ENCODE results near the gene FYN.

Gene FYN

DNA sequence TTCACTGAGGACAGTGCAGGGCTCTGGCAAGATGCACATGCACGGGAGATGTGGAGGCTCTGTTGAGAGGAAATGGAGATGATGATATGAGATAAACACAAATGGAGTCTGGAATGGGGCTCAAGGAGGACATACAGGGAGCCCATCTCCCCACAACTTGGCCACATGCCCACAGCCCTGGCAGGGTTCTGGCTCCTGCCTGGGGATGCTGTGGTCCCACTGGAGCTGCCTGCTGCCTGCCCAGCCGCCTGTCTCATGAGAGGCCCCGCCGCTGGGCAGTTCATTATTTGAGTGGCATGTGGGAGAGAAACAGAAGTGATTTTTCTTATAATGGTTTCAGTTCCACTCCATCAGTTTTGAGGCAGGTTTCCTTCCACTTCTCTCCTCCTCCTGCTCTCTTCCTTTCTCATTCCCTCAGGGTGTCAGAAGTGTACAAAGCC lies 134.0 kb downstream of the FYN start:
- Histone ChIP-seq H3K36me3 (ENCODE audit: control insufficient read depth in 1 of 2, insufficient read depth in 2 of 2, low read length in 2 of 2) (no peaks in the 10 kb centered on the region), H3K27me3 (ENCODE audit: low read depth, low read length) (no peaks in the 10 kb centered on the region), H3K4me1 (ENCODE audit: control insufficient read depth in 1 of 2, insufficient read depth in 2 of 2, low read length in 2 of 2) (peaks cover 0 to 26% of the 10 kb centered on the region in 2 donors), H3K9me3 (ENCODE audit: control insufficient read depth in 1 of 2, low read length in 2 of 2) (no peaks in the 10 kb centered on the region), H3K27ac (ENCODE audit: low read length) (no peak overlapping the region), H3K4me3 (ENCODE audit: low read depth in 1 of 2, low read length in 2 of 2) (no peak overlapping the region)

DNA sequence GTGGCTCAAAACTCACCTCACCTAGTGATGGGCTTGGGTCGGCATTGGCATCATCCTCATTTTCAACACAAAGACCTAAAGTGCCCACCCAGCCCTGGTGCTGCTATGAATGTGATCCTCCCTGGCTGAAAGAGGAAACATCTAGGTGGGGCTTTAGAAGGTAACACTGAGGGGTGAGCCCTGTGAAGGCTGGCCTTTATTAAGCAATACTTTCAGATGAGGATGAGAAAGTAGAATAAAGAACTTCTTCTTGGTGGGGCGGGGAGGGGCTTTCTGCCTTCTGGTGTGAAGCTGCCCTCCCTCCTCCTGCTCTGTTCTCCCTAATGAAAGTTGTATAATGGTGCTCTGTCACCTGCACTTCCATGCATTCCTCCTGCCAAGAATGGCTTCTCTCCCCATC lies 134.6 kb downstream of the FYN start:
- Histone ChIP-seq H3K27ac (ENCODE audit: low read length) (no peak overlapping the region), H3K4me1 (ENCODE audit: control insufficient read depth in 1 of 2, insufficient read depth in 2 of 2, low read length in 2 of 2) (peaks cover 0 to 20% of the 10 kb centered on the region in 2 donors), H3K4me3 (ENCODE audit: low read depth in 1 of 2, low read length in 2 of 2) (no peak overlapping the region), H3K9me3 (ENCODE audit: control insufficient read depth in 1 of 2, low read length in 2 of 2) (no peaks in the 10 kb centered on the region), H3K27me3 (ENCODE audit: low read depth, low read length) (no peaks in the 10 kb centered on the region), H3K36me3 (ENCODE audit: control insufficient read depth in 1 of 2, insufficient read depth in 2 of 2, low read length in 2 of 2) (no peaks in the 10 kb centered on the region)

DNA sequence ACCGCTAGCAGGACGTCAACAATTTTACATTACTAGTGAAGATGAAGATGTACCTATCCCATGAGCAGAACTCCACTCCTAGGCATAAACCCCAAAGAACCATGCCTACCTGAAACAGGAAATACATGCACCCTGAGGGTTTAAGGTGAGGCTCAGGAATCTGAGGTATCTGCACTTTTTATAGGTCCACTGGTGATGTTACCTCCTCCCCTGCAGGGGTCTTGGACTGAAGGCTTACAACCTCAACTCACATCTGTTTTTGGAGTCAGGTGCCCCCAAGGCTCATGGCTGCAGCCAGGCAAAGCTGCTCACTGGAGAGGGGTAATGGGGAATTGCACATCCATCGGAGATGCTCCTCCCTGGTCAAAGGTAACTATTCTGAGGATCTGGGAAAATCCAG lies 135.1 kb downstream of the FYN start:
- Histone ChIP-seq H3K4me1 (ENCODE audit: control insufficient read depth in 1 of 2, insufficient read depth in 2 of 2, low read length in 2 of 2) (peaks cover 0 to 15% of the 10 kb centered on the region in 2 donors), H3K36me3 (ENCODE audit: control insufficient read depth in 1 of 2, insufficient read depth in 2 of 2, low read length in 2 of 2) (no peaks in the 10 kb centered on the region), H3K4me3 (ENCODE audit: low read depth in 1 of 2, low read length in 2 of 2) (no peak overlapping the region), H3K27me3 (ENCODE audit: low read depth, low read length) (no peaks in the 10 kb centered on the region), H3K9me3 (ENCODE audit: control insufficient read depth in 1 of 2, low read length in 2 of 2) (no peaks in the 10 kb centered on the region), H3K27ac (ENCODE audit: low read length) (no peak overlapping the region)

DNA sequence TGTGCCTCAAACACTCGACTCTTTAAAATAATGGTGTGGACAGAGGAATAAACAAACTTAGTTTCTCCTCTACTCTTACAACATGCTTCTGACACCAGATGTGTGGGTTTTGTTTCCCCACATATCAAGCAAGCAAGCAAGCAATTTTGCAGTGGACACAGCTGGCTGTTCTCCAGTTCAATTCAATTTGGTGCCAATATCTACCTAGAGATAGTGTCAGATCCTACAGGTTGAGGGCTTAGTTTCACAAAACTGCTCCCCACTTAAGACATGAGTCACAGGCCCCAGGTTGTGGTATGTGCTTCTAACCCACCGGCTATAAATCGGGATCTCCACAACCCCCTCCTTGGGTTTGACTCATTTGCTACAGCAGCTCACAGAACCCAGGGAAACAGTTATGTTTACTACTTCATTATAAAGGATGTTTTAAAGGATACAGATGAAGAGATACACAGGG lies 136.2 kb downstream of the FYN start:
- H3K27ac ChIP-seq (ENCODE audit: low read length), result no peak overlapping the region
- H3K27me3 ChIP-seq (ENCODE audit: low read depth, low read length), result no peaks in the 10 kb centered on the region
- no peaks in the 10 kb centered on the region for H3K36me3 ChIP-seq (ENCODE audit: control insufficient read depth in 1 of 2, insufficient read depth in 2 of 2, low read length in 2 of 2)
- no peak overlapping the region for H3K4me3 ChIP-seq (ENCODE audit: low read depth in 1 of 2, low read length in 2 of 2)
- peaks cover 0 to 15% of the 10 kb centered on the region in 2 donors for H3K4me1 ChIP-seq (ENCODE audit: control insufficient read depth in 1 of 2, insufficient read depth in 2 of 2, low read length in 2 of 2)
- peaks cover 4 to 5% of the 10 kb centered on the region in 2 donors for H3K9me3 ChIP-seq (ENCODE audit: control insufficient read depth in 1 of 2, low read length in 2 of 2)

DNA sequence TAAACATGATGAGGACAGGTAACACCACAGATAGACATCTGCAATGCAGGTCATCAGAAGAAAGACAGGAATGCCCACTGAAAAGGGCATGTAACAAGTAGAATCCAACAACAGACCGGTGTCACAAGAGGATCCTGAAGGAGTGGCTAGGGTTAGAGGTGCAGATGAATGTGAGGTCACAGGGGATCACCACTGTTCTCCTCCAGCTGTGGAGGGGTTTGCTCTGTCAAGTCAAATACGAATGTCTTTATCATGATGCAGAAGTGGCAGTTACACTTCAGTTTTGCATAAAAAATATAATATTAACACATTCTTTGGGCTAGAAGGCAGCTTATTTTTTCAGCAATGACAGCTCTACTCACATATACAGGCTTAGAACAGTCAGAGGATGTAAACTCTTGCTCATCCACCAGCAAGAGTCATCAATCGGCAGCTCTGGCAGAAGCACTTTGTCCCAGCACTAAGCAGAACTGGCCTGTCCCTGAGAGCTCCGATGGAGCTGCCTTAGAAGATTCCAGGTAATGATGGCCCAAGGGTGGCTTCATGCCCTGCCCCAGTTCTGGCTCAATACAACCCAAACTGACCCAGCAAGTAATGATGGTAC lies 137.1 kb downstream of the FYN start:
- H3K27ac ChIP-seq (ENCODE audit: low read length), result no peak overlapping the region
- no peak overlapping the region for H3K4me3 ChIP-seq (ENCODE audit: low read depth in 1 of 2, low read length in 2 of 2)
- peaks cover 4 to 5% of the 10 kb centered on the region in 2 donors for H3K9me3 ChIP-seq (ENCODE audit: control insufficient read depth in 1 of 2, low read length in 2 of 2)
- no peaks in the 10 kb centered on the region for H3K27me3 ChIP-seq (ENCODE audit: low read depth, low read length)
- no peaks in the 10 kb centered on the region for H3K36me3 ChIP-seq (ENCODE audit: control insufficient read depth in 1 of 2, insufficient read depth in 2 of 2, low read length in 2 of 2)
- H3K4me1 ChIP-seq (ENCODE audit: control insufficient read depth in 1 of 2, insufficient read depth in 2 of 2, low read length in 2 of 2), result peaks cover 0 to 15% of the 10 kb centered on the region in 2 donors

DNA sequence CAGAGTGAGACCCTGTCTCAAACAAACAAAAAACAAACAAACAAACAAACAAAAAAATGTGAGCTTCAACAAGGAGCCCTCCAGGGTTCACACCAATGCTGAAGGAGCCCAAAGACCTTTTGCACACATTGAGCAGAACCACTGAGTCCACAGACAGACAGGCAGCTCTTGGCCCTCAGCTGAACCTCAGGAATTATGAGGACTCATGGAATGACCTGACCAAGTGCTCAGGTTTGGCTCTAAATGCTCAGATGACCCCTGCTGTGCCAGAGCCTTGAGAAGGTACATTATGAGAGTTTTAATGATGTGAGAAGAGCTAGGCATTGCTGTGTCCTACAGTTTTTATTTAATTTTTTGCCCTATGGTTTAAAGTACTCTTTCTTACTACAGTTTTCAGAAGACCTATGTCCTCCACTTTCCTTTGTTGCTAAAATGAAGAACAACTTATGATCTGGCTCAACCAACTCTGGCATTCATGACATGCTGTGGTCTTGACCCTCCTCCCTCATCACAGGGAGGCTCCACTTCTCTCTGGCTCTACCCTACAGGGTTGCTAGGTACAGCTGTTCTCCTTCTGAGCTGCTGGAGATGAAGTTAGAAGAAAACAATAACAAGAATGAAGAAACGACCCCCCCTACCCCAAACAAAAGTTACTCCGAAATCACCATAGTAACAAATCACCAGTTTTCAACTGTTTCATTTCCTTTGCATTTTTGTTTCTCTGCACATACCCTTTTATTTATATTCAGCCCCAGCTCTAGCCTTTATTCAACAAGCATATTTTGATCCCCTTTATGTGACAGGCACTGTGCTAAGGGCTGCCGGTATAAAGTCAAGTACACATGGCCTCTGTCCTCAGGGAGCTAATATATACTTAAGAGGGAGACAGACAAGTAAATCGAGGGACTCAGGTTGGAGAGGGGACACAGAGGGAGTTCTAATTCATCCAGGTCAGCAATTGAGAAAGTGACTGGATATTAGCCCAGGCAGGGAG lies 138.9 kb downstream of the FYN start:
- no peaks in the 10 kb centered on the region for H3K27me3 ChIP-seq (ENCODE audit: low read depth, low read length)
- no peak overlapping the region for H3K4me3 ChIP-seq (ENCODE audit: low read depth in 1 of 2, low read length in 2 of 2)
- H3K27ac ChIP-seq (ENCODE audit: low read length), result no peak overlapping the region
- H3K9me3 ChIP-seq (ENCODE audit: control insufficient read depth in 1 of 2, low read length in 2 of 2), result peaks cover 4 to 5% of the 10 kb centered on the region in 2 donors
- no peaks in the 10 kb centered on the region for H3K36me3 ChIP-seq (ENCODE audit: control insufficient read depth in 1 of 2, insufficient read depth in 2 of 2, low read length in 2 of 2)
- peaks cover 0 to 15% of the 10 kb centered on the region in 2 donors for H3K4me1 ChIP-seq (ENCODE audit: control insufficient read depth in 1 of 2, insufficient read depth in 2 of 2, low read length in 2 of 2)

DNA sequence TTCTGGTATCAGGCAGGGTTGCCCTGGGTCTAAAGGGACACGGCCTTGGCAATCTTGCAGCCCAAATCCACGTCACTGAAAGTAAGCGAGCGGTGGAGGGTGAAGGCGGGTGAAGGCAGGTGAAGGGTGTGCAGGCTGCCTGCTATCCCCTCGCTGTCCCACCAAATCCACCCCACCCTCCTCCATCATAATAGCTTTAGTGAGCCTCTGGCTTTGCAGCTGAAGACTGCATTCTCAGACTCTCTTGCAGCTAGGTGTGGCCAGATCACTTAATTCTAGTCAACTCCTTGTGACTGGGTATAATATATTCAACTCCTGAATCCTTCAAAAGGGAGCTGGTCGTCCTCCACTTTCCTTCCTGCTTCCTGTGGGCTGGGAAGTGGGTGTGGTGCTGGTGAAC lies 140.9 kb downstream of the FYN start:
- Histone ChIP-seq H3K27ac (ENCODE audit: low read length) (no peak overlapping the region), H3K36me3 (ENCODE audit: control insufficient read depth in 1 of 2, insufficient read depth in 2 of 2, low read length in 2 of 2) (no peaks in the 10 kb centered on the region), H3K27me3 (ENCODE audit: low read depth, low read length) (no peaks in the 10 kb centered on the region), H3K4me3 (ENCODE audit: low read depth in 1 of 2, low read length in 2 of 2) (no peak overlapping the region), H3K4me1 (ENCODE audit: control insufficient read depth in 1 of 2, insufficient read depth in 2 of 2, low read length in 2 of 2) (peaks cover 0 to 15% of the 10 kb centered on the region in 2 donors), H3K9me3 (ENCODE audit: control insufficient read depth in 1 of 2, low read length in 2 of 2) (peaks cover 4 to 5% of the 10 kb centered on the region in 2 donors)

DNA sequence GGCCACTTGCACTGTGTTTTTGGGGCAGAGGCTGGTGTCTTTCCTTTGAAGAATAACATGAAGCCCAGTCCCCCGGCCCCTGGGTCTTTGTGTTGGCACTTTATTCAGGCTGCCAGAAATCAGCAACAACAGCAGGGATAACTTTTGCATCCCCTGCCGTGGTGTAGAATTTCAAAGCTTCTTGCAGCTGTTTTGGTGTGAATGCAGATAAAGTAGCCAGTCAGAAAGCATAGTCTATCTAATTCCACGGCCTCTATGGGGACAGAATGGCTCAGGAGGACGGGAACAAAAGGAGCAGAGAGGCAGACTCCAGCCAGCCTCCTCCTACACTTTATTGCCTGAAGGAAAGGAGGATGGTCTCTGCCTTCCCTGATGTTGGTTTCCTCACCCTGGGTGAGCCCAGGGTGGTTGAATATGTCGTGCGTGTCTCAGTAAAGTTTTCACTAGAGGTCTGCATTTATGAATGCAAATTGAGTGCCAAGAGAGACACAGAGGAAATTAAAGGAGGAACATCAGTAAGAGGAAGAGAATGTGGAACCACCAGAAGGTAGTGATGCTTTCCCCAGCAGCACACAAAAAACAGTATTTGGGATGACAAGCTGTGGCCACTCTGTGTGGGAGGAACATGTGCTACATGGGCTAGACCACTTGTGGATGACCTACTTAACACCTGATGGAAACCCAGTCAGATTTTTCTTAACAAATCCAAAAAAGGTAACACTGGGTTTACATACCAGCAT lies 141.6 kb downstream of the FYN start:
- Histone ChIP-seq H3K4me1 (ENCODE audit: control insufficient read depth in 1 of 2, insufficient read depth in 2 of 2, low read length in 2 of 2) (peaks cover 0 to 15% of the 10 kb centered on the region in 2 donors), H3K4me3 (ENCODE audit: low read depth in 1 of 2, low read length in 2 of 2) (no peak overlapping the region), H3K27ac (ENCODE audit: low read length) (no peak overlapping the region), H3K9me3 (ENCODE audit: control insufficient read depth in 1 of 2, low read length in 2 of 2) (peaks cover 4 to 5% of the 10 kb centered on the region in 2 donors), H3K36me3 (ENCODE audit: control insufficient read depth in 1 of 2, insufficient read depth in 2 of 2, low read length in 2 of 2) (no peaks in the 10 kb centered on the region), H3K27me3 (ENCODE audit: low read depth, low read length) (no peaks in the 10 kb centered on the region)

DNA sequence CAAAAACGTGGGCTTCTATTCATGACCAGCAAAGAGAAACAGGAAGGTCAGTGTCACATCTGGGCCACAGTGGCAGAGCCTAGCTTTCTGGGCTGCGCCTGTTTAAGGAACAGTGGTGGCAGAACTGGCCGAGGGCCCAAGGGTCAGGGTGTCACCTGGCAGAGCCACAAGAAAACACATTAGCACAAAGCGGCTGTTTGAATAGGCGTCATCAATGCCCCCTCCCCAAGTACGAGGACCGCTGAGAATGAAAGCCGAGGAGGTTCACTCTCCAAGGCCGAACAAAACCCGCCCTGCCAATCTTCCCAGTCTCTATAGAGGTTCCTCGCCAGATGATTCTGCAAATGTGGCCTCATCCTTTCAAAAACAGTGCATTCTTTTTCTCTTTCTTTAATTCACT lies 142.4 kb downstream of the FYN start:
- Histone ChIP-seq H3K27me3 (ENCODE audit: low read depth, low read length) (no peaks in the 10 kb centered on the region), H3K9me3 (ENCODE audit: control insufficient read depth in 1 of 2, low read length in 2 of 2) (peaks cover 4 to 5% of the 10 kb centered on the region in 2 donors), H3K4me3 (ENCODE audit: low read depth in 1 of 2, low read length in 2 of 2) (no peak overlapping the region), H3K36me3 (ENCODE audit: control insufficient read depth in 1 of 2, insufficient read depth in 2 of 2, low read length in 2 of 2) (no peaks in the 10 kb centered on the region), H3K4me1 (ENCODE audit: control insufficient read depth in 1 of 2, insufficient read depth in 2 of 2, low read length in 2 of 2) (peaks cover 0 to 12% of the 10 kb centered on the region in 2 donors), H3K27ac (ENCODE audit: low read length) (no peak overlapping the region)

DNA sequence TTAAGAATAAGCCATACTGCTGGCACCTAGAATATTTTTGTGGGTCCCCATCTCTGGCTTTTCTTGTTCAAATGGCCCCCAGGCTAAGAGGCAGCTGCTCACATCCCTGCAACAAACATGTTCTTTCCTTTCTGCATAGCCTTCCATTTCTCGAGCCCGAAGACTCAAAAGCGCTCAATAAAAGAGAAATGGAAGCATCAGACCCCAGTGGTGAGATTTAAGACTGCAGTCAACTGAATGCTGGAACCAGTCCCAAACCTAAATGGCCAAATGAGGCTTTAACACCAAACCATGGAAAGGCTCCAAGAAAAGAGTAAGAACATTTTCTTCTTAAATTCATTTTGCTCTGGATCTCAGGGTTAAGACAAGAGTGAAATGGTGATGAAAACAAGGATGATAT lies 145.4 kb downstream of the FYN start:
- Histone ChIP-seq H3K4me1 (ENCODE audit: control insufficient read depth in 1 of 2, insufficient read depth in 2 of 2, low read length in 2 of 2) (peaks cover under 1 to 8% of the 10 kb centered on the region in 2 donors), H3K4me3 (ENCODE audit: low read depth in 1 of 2, low read length in 2 of 2) (no peak overlapping the region), H3K27ac (ENCODE audit: low read length) (no peak overlapping the region), H3K9me3 (ENCODE audit: control insufficient read depth in 1 of 2, low read length in 2 of 2) (peaks cover 4 to 5% of the 10 kb centered on the region in 2 donors), H3K27me3 (ENCODE audit: low read depth, low read length) (no peaks in the 10 kb centered on the region), H3K36me3 (ENCODE audit: control insufficient read depth in 1 of 2, insufficient read depth in 2 of 2, low read length in 2 of 2) (no peaks in the 10 kb centered on the region)

DNA sequence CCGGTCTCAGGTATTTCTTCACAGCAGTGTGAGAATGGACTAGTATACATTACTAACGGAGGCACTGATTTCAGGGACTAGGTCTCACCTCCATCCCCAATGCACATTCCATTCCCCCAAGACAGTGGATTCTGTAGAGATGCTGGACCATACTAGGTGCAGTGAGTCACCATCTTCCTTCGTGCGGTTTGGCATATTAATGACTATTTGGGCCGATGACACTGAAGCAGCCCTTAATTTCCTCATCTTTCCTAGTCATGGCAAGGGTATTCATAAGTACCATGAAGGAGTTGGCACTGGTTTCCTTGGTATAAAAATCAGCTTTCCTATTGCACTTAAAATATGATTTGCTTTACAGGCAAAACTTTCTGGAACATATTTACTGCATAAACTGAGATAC lies 146.2 kb downstream of the FYN start:
- H3K9me3 ChIP-seq (ENCODE audit: control insufficient read depth in 1 of 2, low read length in 2 of 2), result no peaks in the 10 kb centered on the region
- no peak overlapping the region for H3K4me3 ChIP-seq (ENCODE audit: low read depth in 1 of 2, low read length in 2 of 2)
- no peaks in the 10 kb centered on the region for H3K36me3 ChIP-seq (ENCODE audit: control insufficient read depth in 1 of 2, insufficient read depth in 2 of 2, low read length in 2 of 2)
- H3K4me1 ChIP-seq (ENCODE audit: control insufficient read depth in 1 of 2, insufficient read depth in 2 of 2, low read length in 2 of 2), result peaks cover 6 to 8% of the 10 kb centered on the region in 2 donors
- H3K27ac ChIP-seq (ENCODE audit: low read length), result no peak overlapping the region
- H3K27me3 ChIP-seq (ENCODE audit: low read depth, low read length), result no peaks in the 10 kb centered on the region

Data from muscle layer of duodenum (tissue), 2 donors.